CD4-positive, alpha-beta T cell treated with Interleukin-6 for 4 hours (primary cell): ENCODE data around the gene DFFB.

Experiments used
- DNase-seq: peaks from one replicate; pipeline ENCODE4 v3.0.0-alpha.2; 2020; ENCODE audit warnings: mixed read lengths

DFFB gene

GRCh38 chr1:3879099-3879498, 21.8 kb downstream of the DFFB start:
- no peak for DNase-seq

GRCh38 chr1:3879787-3880428, 22.6 kb downstream of the DFFB start:
- no peak for DNase-seq

GRCh38 chr1:3880429-3881192, 23.3 kb downstream of the DFFB start:
- DNase-seq: no peak

GRCh38 chr1:3881193-3881480, 23.9 kb downstream of the DFFB start:
- DNase-seq: no peak

- DNase-seq: peak; percentile 18
These were observed 26.1 kb downstream of the DFFB start for GRCh38 chr1:3883194-3883925.

GRCh38 chr1:3884966-3885365, 27.7 kb downstream of the DFFB start:
- DNase-seq: no peak

- DNase-seq: no peak
These were observed 28.3 kb downstream of the DFFB start for GRCh38 chr1:3885611-3886010.

- DNase-seq: no peak
These were observed 28.9 kb downstream of the DFFB start for GRCh38 chr1:3886106-3886670.

GRCh38 chr1:3886691-3887090, 29.4 kb downstream of the DFFB start:
- DNase-seq: no peak

- DNase-seq: no peak
These were observed 31.0 kb downstream of the DFFB start for GRCh38 chr1:3888301-3888700.

GRCh38 chr1:3889936-3890335, 32.7 kb downstream of the DFFB start:
- peak; percentile 22 for DNase-seq

GRCh38 chr1:3890389-3891328, 33.4 kb downstream of the DFFB start:
- DNase-seq: peak; percentile 10

- no peak for DNase-seq
These were observed 34.1 kb downstream of the DFFB start for GRCh38 chr1:3891329-3891865.

GRCh38 chr1:3892748-3893147, 35.5 kb downstream of the DFFB start:
- DNase-seq: no peak

GRCh38 chr1:3893190-3893589, 35.9 kb downstream of the DFFB start:
- DNase-seq: no peak

GRCh38 chr1:3894626-3895278, 37.5 kb downstream of the DFFB start:
- DNase-seq: no peak

GRCh38 chr1:3895279-3895950, 38.1 kb downstream of the DFFB start:
- DNase-seq: no peak

GRCh38 chr1:3895951-3896325, 38.7 kb downstream of the DFFB start:
- DNase-seq: no peak

- DNase-seq: no peak
These were observed 39.2 kb downstream of the DFFB start for GRCh38 chr1:3896396-3897000.

- no peak for DNase-seq
These were observed 41.1 kb downstream of the DFFB start for GRCh38 chr1:3898475-3898735.
